Left renal pelvis (tissue), 4 donors: ENCODE measurements around the gene NAXD. TPM values are rescaled to one million over a fixed set of nuclear protein-coding genes. Genes with fewer than 3 reads are reported as not detected.
"Not testable (repeated sequence)": the region's sequence is repeated elsewhere in the genome, so short reads cannot be mapped to it uniquely, and the experiment has no call there.

ENCODE experiments used
- DNase-seq, 4 donors: peaks; one replicate each; pipeline ENCODE4 v3.0.0-alpha.2; 2013; ENCODE audit warnings: low read depth in 4 of 4, low spot score in 3 of 4
- polyA plus RNA-seq, 4 donors: library from polyadenylated mRNA; unstranded; fragments of 120-200 nt; gene quantifications; one replicate each; pipeline ENCODE4 v1.2.1, GENCODE V29; 2013; ENCODE audit not compliant: insufficient read length in 4 of 4

Gene NAXD
- polyA plus RNA-seq, 4 donors: 33.8 to 50.5 (median 41.3) TPM

- no peak for DNase-seq
These were observed 12.6 kb downstream of the NAXD start for GRCh38 chr13:110627761-110628476.

- DNase-seq: no peak
These were observed 13.1 kb downstream of the NAXD start for GRCh38 chr13:110628477-110628793.

- DNase-seq: no peak
These were observed 13.8 kb downstream of the NAXD start for GRCh38 chr13:110628952-110629701.

- DNase-seq: no peak
These were observed 14.4 kb downstream of the NAXD start for GRCh38 chr13:110629735-110630134.

- no peak for DNase-seq
These were observed 15.3 kb downstream of the NAXD start for GRCh38 chr13:110630566-110631119.

GRCh38 chr13:110632255-110632654 lies 16.9 kb downstream of the NAXD start:
- not testable (repeated sequence) for DNase-seq

GRCh38 chr13:110633776-110634175 lies 18.4 kb downstream of the NAXD start:
- DNase-seq: no peak

- DNase-seq: no peak
These were observed 19.2 kb downstream of the NAXD start for GRCh38 chr13:110634558-110634957.

GRCh38 chr13:110635405-110636002 lies 20.2 kb downstream of the NAXD start:
- DNase-seq: no peak

- DNase-seq: no peak
These were observed 20.7 kb downstream of the NAXD start for GRCh38 chr13:110636053-110636475.

- no peak for DNase-seq
These were observed 21.4 kb downstream of the NAXD start for GRCh38 chr13:110636701-110637201.

- DNase-seq: no peak
These were observed 21.9 kb downstream of the NAXD start for GRCh38 chr13:110637275-110637674.

- no peak for DNase-seq
These were observed 22.4 kb downstream of the NAXD start for GRCh38 chr13:110637747-110638146.

GRCh38 chr13:110638257-110638656 lies 22.9 kb downstream of the NAXD start:
- DNase-seq: no peak

GRCh38 chr13:110638814-110639806 lies 23.8 kb downstream of the NAXD start:
- no peak for DNase-seq

- no peak for DNase-seq
These were observed 24.6 kb downstream of the NAXD start for GRCh38 chr13:110639935-110640334.

- DNase-seq: no peak
These were observed 25.3 kb downstream of the NAXD start for GRCh38 chr13:110640591-110641029.

GRCh38 chr13:110641055-110642015 lies 26.0 kb downstream of the NAXD start:
- DNase-seq: no peak
